DLD1 (cell line): Measurements from ENCODE around the gene ZIC5.

Source experiments
- in situ Hi-C: cut with HindIII; loops from 2 replicates; pipeline ENCODE4 v1.10.0; 2017; ENCODE audit warnings: low sequenced_read_pairs

ZIC5 gene

GRCh38 chr13:99941086-99941485 is 30.5 kb downstream of the ZIC5 start:
- in situ Hi-C loops, result no loop called here

- in situ Hi-C loops, result no loop called here
Observed at GRCh38 chr13:99938635-99939034, 32.9 kb downstream of the ZIC5 start.

- in situ Hi-C loops, result no loop called here
Observed at GRCh38 chr13:99935772-99936171, 35.8 kb downstream of the ZIC5 start.

- in situ Hi-C loops, result no loop called here
Observed at GRCh38 chr13:99932912-99933311, 38.7 kb downstream of the ZIC5 start.

- in situ Hi-C loops, result no loop called here
Observed at GRCh38 chr13:99930925-99931324, 40.6 kb downstream of the ZIC5 start.

- in situ Hi-C loops, result no loop called here
Observed at GRCh38 chr13:99929866-99930265, 41.7 kb downstream of the ZIC5 start.

GRCh38 chr13:99926014-99926731 is 45.4 kb downstream of the ZIC5 start:
- in situ Hi-C loops, result no loop called here

- in situ Hi-C loops, result no loop called here
Observed at GRCh38 chr13:99923877-99924582, 47.5 kb downstream of the ZIC5 start.

GRCh38 chr13:99922631-99923404 is 48.7 kb downstream of the ZIC5 start:
- in situ Hi-C loops, result no loop called here

GRCh38 chr13:99919132-99919531 is 52.4 kb downstream of the ZIC5 start:
- in situ Hi-C loops, result no loop called here

GRCh38 chr13:99916366-99917103 is 55.0 kb downstream of the ZIC5 start:
- in situ Hi-C loops, result no loop called here

- in situ Hi-C loops, result no loop called here
Observed at GRCh38 chr13:99913167-99913566, 58.4 kb downstream of the ZIC5 start.
